Nucleus accumbens (tissue), 56 donors: Measurements from ENCODE around the gene PDK1.
"Not testable (repeated sequence)": the region's sequence is repeated elsewhere in the genome, so short reads cannot be mapped to it uniquely, and the experiment has no call there.

Source experiments
- DNase-seq, 56 donors: peaks; one replicate each; lab custom pipeline; 2025; lab: John Stamatoyannopoulos, UW

The PDK1 gene

DNA sequence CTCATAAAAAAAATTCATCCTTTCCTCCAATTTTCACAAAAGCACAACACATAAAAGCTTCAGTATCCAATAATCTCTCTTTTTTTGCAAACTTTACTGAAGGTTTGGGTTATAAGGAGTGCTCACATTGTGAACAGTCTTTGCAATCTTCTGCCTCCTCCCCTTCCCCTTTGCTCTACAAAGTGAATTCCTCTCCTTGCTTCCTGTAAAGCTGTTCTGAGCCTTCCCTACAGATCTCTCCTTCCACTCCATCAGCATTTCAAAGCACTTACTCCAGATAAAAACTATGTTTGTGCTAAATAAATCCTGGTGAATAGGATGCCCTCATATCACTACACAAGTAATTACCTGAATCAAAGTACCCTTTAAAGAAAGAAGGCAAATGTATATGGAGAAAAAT lies 4.6 kb upstream of the PDK1 start:
- no peak for DNase-seq

DNA sequence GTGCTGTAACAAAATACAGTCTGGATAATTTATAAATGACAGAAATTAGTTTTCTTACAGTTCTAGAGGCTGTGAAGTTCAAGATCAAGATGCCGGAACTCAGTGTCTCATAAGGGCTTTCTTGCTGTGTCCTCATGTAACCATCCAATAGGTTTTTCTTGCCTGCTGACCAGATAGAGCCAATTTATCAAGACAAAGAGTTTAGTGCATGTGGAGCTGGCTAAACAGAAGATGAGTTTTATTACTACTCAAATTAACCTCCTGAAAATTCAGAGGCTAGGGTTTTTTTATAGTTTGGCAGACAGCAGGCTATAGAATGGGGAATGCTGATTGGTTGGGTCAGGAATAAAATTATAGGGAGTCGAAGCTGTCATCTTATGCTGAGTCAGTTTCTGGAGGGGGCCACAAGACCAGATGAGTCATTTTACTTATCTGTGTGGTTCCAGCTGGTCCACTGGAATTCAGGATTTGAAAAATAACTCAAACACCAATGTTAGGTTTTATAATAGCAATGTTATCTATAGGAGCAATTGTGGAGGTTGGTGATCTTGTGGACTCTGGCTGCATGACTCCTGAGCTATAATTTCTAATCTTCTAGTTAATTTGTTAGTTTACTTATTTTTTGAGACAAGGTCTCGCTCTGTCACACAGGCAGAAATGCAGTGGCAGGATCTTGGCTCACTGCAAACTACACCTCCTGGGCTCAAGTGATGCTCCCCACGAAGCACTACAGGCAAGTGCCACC lies 3.2 kb upstream of the PDK1 start:
- no peak for DNase-seq

- DNase-seq: no peak
These were observed 1.3 kb upstream of the PDK1 start for GRCh38 chr2:172554352-172555271.

GRCh38 chr2:172555272-172555521 lies 693 bp upstream of the PDK1 start:
- DNase-seq: no peak

DNA sequence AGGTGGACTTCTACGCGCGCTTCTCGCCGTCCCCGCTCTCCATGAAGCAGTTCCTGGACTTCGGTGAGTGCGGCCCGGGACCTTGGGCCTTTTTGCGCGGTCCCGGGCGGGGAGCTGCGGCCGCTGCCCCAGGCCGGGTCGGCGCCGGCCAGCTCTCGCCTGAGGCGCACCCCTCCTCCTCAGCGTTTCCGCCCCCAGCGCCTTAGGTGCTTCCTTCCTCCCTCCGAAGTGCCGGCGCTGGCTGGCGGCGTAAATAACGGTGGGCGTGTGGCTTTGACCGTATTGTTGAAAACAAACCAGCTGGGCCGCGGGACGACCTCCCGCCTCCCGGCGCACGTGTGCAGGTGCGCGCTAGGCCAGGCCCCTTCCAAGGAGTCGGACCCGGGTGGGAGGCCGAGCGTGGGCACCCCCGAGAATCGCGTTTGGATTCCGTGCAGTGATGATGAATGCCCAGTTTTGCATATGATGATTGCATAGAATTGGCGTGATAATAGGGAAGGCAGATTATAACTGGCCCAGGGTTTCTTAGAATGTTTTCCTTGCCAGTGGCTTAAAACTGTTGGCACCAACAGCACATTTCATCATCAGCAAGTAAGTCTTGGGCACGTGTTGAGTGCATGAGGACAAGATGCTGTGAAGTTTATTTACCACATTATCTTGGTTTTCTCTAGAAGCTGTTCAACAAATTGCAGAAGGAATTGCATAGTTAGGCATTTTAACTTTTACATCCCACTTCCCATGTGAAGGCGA lies 569 bp downstream of the PDK1 start:
- peak in 30 of 56 donors; percentile 5 to 53 (median 22) for DNase-seq

GRCh38 chr2:172558372-172558771 lies 2.5 kb downstream of the PDK1 start:
- no peak for DNase-seq

GRCh38 chr2:172560721-172561120 lies 4.8 kb downstream of the PDK1 start:
- DNase-seq: no peak

DNA sequence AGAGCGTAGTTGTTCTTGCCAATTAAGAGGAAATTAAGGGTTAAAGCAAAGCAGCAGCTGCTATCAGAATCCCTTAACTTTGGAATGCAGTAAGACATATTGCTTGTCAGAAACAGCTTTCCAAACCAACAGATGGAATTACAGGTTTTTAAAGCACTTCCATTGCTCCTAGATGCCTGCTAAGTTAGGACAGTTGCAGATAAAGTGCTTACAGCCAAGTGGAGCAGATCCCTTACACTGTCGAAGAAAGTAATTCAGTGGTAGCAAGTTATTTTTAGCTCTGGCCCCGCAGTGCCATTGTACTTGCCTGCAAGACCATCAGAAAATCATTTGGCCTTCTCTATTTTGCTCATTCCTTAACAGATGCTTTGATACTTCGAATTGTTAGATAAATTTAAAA lies 5.4 kb downstream of the PDK1 start:
- no peak for DNase-seq

GRCh38 chr2:172562298-172562697 lies 6.4 kb downstream of the PDK1 start:
- DNase-seq: no peak

GRCh38 chr2:172564376-172564775 lies 8.5 kb downstream of the PDK1 start:
- peak in 4 of 56 donors; percentile 1 to 15 (median 10) for DNase-seq

GRCh38 chr2:172571245-172571644 lies 15.4 kb downstream of the PDK1 start:
- no peak for DNase-seq

DNA sequence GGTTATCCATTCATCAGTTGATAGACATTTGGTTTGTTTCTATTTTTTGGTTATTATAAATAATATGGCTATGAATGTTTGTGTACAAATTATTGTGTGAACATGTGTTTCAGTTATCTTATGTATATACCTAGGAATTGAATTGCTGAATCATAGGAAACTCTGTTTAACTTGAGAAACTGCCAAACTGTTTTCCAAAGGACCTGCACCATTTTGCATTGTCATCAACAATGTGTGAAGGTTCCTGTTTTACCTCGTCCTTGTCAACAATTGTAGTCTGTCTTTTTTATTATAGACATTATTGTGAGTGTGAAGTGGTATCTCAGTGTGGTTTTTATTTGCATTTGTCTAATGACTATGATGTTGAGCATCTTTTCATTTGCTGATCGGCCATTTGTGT lies 17.1 kb downstream of the PDK1 start:
- no peak for DNase-seq

- no peak for DNase-seq
These were observed 19.1 kb downstream of the PDK1 start for GRCh38 chr2:172574965-172575364.

DNA sequence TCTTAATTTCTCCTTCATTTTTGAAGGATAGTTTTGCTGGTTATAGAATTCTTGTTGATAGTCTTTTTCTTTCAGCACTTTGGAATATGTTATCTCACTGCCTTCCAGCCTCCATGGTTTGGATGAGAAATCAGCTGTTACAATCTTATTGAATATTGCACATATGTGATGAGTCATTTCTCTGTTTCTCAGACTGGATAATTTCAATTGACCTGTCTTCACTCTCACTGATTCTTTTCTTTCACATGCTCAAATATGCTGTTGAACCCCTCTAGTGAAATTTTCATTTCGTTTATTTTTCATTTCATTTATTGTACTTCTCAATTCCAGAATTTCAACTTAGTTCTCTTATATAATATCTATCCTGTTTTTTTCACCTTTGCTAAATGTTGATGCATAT lies 22.2 kb downstream of the PDK1 start:
- DNase-seq: no peak

- DNase-seq: no peak
These were observed 23.1 kb downstream of the PDK1 start for GRCh38 chr2:172578860-172579512.

DNA sequence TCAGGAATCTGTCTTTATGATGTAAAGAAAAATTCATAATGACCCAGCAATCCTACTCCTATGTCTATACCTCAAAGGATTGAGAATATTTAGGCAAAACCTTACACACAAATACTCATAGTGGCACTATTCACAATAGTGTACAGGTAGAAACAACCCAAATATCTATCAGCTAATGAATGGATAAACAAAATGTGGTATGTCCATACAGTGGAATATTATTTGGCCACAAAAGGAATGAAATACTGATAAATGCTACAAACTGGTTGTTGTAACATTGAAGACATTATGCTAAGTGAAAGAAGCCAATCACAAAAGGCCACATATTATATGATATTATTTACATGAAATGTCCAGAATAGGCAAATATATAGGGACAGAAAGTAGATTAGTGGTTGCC lies 24.7 kb downstream of the PDK1 start:
- DNase-seq: no peak

DNA sequence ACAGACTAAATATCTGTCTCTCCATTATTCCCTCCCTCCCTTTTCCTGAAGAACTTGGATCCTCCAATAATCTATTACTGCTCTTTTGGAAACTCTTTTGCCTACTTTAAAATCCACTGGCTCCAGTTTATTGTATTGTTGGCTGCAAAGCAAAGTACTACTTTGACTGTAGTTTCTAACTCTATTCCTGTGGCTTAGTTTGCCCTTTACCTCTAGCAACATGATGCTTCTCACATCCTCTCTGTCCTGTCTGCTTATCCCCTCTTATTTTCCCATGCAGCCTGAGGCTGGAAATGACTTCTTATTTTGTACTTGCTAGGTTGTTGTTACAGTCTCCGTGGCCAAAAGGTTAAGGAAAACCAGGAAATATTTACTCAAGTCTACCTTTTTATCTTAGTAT lies 26.8 kb downstream of the PDK1 start:
- no peak for DNase-seq

DNA sequence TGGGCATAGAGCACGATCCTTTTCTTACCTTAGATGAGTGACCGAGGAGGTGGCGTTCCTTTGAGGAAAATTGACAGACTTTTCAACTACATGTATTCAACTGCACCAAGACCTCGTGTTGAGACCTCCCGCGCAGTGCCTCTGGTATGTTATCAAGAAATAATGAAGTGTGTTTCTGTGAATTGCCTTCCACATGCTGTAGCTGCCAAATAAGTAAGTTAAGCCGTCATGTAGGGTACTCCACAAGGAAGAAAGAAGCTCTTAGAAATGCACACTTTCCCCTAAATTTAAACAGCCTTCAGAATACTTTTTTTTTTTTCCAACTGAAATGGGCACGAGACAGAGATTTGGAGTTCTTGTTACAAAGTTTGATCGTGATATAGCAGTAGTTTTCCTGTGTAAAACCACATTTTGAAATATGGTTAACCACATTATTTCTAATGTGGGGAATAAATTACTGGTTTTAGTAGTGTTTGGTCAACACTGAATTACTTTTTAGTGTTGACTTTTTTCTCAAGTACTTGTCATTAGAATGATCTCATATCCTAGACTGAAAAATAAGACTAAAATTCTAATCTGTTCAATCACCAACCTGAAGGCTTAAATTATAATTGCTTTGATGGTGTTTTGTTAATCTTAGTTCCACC lies 30.5 kb downstream of the PDK1 start:
- DNase-seq: no peak

- not testable (repeated sequence) for DNase-seq
These were observed 31.3 kb downstream of the PDK1 start for GRCh38 chr2:172587231-172587630.

DNA sequence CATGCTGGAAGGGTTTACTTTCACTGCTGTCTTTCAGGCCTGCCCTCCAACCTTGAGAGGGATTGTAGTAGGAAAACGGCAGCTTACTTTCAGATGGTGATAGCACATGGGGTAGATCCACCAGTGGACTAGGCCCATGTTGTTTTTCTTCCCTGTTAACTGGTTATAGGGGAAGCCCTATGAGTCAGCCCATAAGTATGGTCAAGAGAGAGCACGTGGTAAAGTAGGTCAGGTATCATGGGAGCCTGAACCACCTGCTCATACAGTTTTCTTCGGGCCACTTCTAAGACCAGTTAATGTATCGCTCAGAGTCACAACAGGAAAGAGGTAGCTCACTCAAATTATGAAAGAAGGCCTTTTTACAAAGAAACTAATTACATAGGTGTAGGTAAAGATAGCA lies 33.0 kb downstream of the PDK1 start:
- no peak for DNase-seq
